Tongue (tissue), 2 donors: ENCODE measurements around the gene WFDC1. TPM values are rescaled to one million over a fixed set of nuclear protein-coding genes. Genes with fewer than 3 reads are reported as not detected.
A peak's percentile ranks its signal among the peaks of the same experiment; 100 is the strongest.

Experiments
- DNase-seq: peaks from one replicate; pipeline ENCODE4 v3.0.0-alpha.2; 2015
- total RNA-seq: library from RNA; depleted of rRNA; stranded (reverse); fragments of >200 nt; gene quantifications from one replicate; pipeline ENCODE4 v1.2.3, GENCODE V29; 2014

Gene WFDC1
- total RNA-seq, 1 donor from 2014 or later = 4.8 TPM

DNA sequence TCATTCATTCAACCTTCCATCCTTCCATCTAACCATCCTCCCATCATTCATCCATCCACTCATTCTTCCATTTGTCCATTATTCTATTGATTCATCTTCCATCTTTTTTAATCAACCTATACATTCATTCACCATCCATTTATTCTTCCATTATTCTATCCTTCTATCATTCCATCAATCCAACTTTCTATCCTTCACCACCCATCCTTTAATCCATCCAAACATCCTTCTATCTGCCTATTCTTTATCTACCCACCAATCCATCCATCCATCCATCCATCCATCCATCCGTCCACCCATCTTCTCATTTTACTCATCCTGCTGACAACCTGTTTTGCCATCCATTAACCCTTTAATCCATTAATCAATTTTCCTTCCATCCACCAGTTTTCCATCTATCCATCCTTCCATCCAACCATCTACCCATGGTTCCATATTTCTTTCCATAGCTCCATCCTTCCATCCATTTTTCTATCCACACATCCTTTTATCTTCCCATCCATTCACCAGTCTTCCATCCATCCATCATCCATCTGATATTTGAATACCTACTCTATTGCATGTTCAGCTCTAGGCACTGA, 21.8 kb upstream of the WFDC1 start:
- no peak for DNase-seq

DNA sequence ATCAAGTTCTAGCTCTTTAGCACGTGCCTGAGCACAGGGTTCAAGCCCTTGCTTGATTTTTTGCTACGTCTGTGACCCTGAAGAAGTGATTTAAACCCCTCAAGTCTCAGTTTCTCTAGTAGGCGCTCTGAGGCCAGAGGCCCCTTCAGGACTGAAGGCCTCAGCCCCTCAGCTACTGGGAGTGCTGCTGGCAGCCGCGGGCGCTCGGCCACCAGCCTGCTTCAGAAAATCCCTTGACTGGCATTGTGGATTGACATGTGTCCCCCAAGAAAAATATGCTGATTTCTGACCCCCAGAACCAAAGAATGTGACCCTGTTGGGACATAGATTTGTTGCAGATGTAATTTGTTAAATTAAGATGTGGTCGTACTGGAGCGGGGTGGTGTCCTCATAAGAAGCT, 20.2 kb upstream of the WFDC1 start:
- DNase-seq = no peak

DNA sequence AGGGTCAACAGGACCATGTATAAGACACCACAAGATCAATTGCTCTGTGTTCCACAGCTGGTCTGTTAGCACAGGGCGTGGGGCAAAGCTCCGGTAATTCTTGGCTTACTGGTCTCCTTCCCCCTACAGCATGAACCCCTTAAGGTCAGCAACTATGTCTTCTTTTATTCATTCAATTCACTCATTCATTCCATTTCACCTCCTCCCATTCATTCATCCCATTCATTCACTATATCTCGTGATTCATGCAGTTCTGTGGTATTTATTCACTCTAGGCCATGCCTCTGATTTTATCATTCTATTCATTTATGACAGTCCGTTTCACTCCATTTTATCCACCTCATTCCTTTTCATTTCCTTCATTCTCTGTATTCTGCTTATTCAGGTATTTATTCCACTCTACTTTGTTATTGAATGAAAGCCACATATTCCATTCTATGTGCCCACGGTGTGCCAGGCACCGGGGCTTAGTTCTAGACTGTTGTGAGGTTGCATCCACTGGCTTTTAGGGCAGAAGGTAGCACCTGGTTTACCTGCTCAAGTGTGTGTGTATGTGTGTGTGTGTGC, 19.0 kb upstream of the WFDC1 start:
- no peak for DNase-seq

DNA sequence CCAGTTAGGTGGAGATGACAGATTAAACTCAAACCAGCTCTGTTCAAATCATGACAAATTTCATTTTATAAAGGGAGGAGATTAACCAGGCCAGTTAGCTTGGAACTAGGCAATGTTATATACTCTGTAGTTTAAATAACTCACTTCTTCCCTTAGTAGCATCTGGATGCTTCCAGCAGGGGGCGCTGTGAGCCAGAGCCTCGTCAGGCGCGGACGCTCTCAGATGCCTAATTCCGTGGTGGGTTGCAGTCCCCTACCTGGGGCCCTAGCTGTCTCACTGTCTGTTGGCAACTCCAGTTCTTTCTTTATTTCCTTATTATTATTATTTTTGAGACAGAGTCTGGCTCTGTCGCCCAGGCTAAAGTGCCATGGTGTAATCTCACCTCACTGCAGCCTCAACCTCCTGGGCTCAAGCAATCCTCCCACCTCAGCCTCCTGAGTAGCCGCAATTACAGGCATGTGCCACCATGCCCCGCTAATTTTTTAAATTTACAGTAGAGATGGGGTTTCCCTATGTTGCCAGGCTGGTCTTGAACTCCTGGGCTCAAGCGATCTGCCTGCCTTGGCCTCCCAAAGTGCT, 17.3 kb upstream of the WFDC1 start:
- peak; percentile 82 for DNase-seq

DNA sequence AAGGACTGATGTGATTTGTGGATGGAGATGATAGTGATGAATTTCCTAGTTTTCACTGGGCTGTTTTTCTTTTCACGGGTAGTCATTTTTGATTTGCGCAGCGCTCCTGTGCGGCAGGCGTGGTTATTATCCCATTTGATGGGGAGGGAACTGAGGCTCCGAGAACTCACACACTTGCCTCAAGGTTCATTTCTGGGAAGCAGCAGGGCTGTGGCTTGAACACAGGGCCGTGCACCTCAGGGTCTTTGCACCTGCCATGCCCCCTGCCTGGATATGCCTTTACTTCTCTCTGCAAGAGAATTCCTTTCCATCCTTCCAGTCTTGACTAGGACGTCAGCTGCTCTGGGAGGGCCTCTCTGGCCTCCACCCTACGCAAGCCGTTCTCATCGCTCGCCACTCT, 16.3 kb upstream of the WFDC1 start:
- DNase-seq = no peak

DNA sequence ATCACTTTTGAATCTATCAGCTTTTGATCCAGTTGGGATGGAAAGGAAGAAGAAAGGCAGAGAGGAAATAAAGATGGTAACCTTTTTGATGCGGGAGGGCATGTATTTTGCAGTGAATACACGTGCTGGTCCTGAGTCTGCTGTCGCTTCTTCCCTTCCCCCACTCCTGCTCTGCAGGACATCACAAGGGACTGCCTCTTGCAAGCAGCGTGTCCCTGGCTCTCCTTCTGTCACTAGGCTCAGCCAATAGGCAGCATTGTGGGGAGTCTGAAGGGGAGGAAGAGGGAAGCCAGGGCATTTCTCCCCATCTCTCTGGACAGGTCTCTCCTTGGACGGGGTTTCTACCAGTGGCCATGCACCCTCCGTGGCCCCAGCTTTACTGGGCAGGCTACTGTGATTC, 15.7 kb upstream of the WFDC1 start:
- DNase-seq = no peak

DNA sequence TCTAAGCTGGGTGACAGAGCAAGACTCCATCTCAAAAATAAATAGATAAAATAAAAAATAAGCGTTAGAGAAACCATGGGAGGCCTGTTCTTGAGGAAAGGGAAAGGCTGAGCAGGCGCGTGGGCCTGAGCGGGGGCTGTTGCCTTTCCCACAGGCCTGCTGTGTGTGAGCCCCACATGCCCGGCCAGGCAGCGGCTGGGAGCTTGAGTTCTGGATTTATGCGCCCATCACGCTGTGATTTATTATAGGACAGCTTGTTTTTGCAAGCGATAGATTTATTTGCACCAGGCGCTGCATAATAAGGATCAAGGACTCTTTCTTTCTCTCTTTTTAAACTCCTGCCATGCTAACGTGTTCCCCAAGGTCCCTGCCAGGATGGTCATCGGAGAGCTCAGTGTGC, 14.8 kb upstream of the WFDC1 start:
- no peak for DNase-seq

DNA sequence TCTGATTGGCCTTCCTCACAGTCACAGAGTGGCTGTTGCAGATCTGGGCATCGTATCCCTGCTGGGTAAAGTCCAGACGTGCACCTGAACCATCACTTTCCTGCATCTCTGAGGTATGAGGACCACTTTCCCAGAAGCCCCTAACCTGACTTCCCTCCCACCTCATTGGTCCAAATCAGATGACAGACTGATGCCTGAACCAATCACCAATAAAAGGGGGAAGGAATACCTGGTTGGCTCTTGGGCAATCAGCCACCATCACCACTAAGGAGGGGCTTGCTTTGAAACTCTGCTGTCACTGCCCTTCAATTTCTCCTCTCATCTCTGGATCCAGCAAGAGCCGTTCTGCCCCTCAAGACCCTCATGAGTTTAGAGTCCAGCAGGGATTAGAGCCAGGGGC, 13.6 kb upstream of the WFDC1 start:
- DNase-seq = no peak

DNA sequence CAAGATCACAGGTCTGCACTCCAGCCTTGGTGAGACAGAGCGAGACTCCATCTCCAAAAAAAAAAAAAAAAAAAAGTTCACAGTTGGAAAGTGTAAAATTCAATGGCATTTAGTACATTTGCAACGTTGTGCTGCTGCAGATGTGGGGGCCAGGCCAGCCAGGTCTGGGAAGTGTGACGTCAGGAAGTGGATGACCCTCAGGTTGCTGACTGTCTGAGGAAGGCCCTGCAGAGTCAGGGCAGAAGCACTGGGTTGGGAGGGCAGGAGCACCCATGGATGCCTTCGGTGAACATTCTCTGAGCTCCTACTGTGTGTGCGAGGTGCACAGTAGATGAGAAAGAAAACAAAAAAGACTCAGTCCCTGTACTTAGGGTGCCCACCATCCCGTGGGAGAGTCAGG, 12.1 kb upstream of the WFDC1 start:
- DNase-seq = no peak

DNA sequence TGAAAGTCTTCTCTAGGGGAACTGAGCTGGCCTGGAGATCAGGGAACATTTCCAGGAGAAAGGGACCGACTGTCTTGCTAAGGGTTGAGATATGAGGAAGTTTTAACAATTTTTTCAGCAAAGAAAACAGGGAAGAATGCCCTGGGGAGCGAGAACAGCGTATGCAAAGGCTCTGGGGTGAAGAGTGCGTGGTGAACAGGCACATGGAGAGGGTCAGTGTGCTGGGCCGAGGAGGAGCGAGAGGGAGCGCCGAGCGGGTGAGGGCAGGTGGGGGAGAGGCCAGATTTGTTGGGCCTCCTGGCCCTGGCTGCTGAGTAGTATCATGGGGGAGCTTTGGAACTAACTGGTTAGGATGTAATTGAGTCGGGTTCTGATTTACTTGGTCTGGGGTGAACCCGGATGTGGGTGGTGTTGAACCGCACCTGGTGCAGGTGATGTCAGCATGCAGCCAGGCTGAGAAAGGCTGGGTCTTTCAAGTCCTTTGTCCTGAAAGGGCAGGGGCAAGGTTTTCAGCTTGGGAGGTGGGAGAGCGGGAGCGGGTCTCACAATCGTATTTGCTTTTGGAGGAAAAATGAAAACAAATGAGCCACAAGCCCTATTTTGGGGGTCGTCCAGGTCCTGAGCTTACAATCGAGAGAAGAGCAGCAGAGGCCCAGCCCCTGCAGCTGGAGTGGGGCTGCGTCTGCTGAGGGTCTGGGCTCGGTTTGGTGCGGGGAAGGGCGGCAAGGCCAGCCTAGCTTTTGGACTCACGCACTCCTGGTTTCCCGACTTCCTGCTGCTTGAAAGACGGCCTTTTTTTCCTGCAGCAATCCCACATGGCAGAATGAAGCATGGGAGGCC, 11.1 kb upstream of the WFDC1 start:
- peak; percentile 43 for DNase-seq

DNA sequence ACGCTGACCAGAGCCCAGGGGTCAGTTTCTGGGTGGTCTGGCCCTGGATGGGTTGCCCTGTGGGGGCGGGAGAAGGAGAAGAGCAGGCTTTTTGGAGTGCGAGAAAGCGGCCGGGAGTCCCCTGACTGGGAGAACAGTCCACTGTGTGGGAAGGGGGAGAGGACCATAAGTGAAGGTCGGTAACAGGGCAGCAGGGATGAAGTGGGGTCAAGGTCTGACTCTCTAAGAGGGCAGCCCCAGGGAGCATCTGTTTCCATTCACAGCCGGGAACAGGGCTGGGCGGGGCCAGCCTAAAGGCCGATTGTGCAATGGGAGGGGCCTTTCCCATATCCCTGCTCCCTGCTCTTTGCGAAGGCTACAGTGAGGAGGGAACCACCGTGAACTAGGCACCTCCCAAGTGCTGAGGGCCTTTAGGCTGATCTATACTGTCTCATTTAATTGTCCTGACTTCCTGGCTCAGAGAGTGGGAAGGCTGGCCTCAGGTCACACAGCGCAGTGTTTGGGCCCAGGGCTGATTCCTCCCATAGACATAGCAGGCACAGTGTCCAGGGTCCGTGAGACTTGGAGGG, 10.4 kb upstream of the WFDC1 start:
- DNase-seq = peak; percentile 47

DNA sequence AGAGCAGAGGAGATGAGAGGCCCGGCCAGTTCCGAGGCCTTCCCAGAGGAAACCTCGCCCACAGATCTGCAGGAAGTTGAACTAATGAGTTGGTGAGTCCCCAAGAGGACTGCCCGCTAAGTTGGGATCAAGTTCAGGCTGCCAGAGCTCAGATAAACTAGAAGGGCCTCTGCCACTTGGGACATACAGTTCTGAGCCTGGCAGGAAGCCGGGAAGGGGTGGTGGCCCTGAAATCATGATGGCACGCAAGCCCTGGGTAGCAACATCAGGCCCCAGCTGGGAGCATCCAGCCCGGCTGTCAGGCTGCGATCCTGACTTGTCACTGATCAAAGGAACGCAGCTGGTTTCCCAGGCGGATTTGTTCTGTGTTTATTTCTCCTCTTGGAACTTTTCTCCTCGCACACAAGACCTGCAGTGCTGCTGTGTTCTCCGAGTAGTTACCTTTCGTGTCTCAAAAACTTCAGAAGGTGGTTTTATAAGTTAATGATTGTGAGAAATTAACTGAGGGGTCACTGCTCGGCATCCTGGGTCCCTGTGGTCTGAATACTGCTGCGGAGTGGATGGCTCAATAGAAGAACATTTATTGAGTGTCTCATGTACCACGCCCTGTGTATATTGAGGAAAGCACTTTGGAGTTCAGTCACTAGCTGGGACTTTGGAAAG, 8.0 kb upstream of the WFDC1 start:
- peak; percentile 86 for DNase-seq

DNA sequence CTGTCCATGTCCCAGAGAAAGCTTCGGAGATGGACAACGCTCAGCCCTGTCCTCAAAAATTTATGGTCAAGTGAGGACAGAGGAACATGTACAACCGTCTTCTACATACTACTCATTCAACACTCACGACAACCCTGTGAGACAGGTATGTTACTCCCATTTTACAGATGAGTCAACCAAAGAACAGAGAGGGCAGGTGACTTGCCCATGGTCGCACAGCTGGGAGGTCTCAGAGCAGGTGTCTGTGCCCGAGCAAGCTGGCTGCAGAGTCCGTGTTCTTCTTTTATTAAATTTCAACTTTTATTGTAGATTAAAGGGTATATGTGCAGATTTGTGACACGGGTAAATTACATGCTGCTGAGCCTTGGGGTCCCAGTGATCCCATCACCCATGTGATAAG, 5.8 kb upstream of the WFDC1 start:
- no peak for DNase-seq

DNA sequence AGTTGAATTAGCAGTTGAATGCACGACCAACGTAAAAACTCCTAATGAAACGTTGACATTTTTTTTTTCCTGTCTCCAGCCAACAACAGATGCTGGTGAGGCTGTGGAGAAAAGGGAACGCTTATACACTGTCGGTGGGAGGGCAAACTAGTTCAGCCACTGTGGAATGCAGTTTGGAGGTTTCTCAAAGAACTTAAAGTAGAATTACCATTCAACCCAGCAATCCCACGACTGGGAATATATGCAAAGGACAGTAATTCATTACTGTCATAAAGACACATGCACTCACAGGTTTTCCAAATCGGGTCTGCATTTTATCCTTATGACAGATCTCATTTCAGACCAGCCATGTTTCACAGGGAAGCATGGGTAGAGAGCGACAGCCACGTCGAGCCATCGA, 3.5 kb upstream of the WFDC1 start:
- DNase-seq = no peak

DNA sequence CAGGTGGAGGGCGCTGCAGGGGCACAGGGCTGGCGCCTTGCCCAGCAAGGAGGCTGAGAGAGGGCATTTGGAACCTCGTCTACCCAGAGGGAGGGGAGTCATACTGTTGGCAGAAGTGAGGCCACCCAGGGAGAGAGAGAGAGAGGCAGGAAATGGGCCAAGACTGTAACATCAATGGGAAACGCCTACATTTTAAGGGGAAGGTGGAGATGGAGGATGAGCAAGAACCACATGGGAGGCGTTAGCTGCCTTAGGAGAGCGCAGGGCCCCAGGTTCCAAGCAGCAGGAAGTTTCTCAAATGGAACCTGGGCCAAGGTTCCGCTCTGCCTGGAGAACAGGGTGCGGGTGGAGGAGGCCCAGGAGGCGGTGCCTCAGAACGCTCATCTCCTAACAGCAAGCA, 2.7 kb upstream of the WFDC1 start:
- peak; percentile 40 for DNase-seq

DNA sequence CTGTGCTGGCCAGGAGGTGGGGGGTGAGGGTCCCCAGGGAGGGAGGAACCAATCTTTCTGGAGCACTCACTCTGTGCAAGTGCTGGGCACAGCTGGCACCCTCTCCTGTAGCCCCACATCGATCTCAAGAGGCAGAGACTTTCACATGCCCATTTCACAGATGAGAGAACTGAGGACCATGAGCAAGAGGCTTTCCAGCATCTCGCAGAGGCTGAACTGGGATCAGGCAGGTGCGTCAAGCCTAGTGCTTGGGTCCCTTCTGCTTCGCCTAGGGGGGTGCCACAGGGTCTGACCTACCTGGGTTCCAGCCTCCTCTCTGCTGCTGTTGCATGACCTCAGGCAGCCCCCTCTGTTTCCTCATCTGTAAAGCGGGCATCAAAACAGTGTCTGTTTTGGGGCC, 1.3 kb upstream of the WFDC1 start:
- DNase-seq = no peak

DNA sequence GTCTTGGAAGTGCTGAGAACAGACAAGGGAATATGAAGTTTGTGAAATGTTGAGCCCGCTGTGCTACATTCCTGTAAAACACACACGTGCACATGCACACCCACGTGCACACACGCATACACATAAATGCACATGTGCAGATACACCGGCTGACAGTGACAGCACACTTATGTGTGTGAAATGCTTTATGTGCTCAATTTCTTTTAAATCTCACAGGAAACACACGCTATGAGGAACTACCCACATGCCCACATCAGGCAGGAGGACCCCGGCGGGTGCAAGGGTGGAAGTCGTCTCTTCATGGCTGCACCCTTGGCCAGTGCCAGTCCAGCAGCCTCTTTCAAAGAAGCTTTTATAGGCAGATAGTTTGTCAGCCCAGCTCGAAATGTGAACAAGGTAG, 561 bp upstream of the WFDC1 start:
- DNase-seq = no peak

DNA sequence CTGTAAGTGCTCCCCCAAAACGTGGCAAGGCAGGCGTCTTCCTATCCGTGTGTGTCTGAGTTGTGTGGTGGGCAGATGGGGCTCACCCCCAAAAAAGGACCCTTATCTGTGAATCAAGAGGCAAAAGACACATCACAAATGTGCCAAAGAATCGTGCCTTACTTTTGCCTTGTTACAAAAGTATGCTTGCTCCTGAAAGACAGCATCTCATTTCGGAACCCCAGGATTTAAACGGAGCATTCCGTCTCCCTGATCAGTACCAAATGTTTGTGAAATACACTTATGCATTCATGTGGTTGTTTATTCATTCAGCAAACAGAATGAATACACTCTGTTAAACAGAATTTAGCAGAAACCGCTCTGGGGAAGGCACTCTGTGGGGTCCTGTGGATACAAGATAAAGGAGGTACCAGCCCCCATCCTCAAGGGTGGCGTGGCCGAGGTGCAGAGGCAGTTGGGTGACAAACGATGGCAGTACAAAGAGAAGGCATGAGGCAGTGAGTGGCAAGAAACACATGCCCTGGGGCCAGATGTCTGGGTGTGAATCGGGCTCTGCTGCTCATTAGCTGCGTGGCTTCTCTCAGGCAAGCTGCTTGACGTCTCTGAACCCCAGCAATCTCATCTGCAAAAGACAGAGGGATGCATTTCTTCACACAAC, 654 bp downstream of the WFDC1 start:
- DNase-seq = no peak

DNA sequence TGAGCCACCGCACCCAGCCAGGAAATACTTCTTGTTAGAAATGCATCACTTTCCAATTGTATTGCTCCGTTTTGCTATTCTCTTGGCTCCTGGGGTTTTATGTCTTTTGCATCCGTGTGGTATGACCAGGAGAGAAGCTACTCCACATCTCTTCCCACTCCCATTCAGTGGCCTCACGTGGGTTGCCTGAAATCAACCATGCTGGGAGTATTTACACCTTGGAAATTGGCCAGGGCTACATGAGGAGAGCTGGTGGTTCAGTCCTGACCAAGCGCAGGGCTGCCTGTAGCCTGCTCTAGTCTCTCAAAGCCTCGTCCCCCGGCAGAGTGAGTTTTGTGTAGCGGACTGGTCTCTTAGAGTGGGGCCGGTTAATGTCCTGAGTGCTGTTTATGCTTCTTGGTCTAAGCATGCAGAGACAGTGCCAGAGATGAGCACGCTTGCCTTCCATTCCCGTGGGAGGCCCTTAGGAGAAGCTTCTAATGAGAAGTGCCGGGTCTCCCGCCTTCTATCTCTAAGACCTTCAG, 3.8 kb downstream of the WFDC1 start:
- no peak for DNase-seq

DNA sequence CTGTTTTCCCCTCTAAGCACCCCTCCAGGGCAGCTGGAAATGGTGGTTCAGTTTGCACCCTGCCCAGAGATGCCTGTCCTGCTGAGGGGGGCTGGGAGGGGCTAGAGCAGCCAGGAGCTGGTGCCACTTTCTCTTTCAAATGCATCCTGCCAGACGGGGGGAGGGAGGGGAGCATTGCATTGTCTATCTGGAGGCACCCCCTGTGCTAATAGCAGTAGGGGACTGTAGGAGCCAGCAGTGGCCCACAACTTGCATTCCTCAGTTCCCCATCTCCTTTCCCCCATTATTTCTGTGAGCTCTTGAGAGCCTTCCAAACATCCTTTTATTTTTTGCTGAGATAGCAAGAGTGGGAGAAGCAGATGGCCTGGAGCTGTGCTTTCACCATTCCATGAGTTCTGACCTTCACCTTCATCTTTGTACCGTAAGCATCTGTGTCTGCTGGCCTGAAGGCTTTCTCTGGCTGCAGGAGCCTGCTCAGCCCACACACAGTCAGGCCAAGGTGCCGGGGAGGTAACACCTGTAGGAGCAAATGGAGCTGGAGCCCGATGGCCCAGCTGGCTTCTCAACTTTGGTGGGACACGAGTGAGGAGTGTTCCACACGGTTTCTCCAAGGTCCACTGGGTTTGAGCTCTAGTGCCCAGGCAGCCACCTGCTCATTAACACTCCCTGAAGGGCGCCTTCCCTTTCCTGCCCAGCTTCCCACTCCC, 5.2 kb downstream of the WFDC1 start:
- DNase-seq = no peak
